CD4-positive, alpha-beta T cell treated with Interleukin-4 for 4 hours (primary cell): ENCODE data around the gene CT83.

ENCODE experiments used
- DNase-seq: peaks from one replicate; pipeline ENCODE4 v3.0.0-alpha.2; 2020

Gene CT83, protein sequence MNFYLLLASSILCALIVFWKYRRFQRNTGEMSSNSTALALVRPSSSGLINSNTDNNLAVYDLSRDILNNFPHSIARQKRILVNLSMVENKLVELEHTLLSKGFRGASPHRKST

DNA sequence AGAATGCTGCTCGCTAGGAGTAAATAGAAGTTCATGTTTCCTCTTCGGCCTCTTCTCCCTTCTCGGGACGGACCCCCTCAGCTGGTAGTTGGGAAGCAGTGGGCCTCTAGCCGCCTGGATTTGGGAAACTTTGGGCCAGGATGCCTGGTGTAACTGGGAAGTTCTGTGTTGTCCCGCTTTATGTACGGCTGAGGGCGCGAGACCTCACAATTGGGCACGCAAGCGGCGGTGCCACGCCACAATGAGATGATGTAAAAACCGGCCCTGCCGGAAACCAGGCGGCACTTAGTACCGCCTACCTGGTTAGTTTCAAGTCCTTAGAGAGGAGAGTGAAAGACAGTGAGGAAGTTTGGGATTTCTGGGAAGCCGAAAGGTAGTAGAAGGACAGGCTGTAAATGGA, at the start of gene CT83:
CT83 (minus strand) TSS at position 155 of the 400 bp plus-strand sequence; CDS start at position 35, 120 bp downstream.
- no peak for DNase-seq

DNA sequence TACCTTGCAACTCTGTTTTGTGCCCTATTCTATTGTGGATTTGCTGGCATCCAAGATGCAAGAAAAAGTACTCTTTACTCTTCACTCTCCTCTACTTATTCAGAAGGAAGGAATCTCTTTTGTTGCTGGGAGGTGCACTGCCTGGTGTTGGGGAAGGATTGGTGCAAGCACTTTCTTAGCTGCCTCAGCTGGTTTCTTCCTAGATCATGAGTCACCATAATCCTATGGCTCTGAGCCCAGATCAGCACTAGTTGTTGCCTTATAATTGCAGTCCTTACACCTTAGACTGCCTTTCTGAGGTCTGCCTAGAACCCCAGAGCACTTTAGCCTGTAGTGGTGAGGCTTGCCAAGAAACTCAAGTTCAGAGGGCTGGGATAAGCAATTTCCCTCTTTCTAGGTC, 37.0 kb upstream of the CT83 start:
- no peak for DNase-seq

DNA sequence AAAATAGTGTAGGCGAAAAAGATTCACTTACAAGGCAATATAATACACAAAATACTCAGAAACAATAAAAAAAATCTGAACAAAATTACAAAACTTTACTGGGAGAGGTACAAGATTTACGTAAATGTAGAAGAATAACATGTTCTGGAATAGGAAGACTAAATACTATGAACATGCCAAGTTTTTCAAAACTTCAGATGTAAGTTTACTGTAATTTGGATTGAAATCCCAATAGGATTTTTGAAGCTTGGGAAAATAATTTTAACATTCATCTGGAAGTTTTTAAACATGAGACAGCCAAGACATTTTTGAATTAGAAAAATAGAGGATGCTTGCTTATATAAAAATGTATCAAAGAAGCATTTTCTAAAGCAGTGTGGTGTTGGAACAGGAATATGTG, 30.5 kb upstream of the CT83 start:
- DNase-seq = no peak

DNA sequence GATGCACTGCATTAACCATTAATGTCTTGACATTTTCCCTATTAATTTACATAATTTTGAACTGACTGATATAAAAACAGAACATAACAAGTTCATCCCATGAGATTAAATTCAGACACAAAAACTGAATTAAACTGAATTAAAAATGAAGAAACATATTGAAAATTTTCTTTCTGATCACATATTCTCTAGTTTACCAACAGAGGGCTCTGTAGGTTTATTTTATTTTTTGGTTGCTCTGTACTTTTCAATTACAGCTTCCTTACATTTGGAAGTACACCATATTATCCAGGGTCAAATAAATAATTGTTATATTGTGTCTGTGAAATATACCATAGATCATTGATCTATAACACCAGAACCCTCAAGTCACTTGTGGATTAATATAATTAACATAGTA, 27.3 kb upstream of the CT83 start:
- no peak for DNase-seq

DNA sequence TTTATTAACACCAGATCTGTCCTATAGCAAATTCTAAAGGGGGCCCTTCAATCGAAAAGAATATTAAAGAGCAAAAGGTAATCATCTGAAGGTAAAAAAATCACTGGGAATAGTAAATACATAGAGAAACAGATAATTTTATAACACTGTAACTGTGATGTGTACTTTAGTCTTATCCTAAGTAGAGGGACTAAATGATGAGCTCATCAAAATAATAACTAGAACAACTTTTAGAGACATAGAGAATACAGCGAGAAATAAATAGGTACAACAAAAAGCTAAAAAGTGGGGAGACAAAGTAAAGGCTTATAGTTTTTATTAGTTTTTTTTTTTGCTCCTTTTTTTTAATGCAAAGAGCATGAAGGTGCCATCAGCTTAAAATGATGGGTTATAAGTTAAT, 17.3 kb upstream of the CT83 start:
- DNase-seq = no peak

DNA sequence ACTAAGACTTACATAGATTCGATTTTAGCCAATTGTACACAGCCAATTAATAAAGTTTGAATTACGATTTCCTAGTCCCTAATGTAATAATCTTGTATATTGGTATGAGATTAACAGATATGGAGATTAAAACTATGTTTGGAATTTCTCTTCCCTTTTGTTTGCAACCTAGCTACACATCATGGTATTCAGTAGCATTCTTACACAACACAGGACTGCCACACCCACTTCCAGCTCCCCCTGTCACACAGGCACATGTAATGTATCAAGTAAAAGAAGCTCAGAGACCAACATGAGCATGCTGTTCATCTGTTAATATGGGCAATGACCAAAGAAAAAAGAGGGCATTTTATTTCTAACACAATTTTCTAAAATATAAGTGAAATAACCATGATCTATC, 13.6 kb downstream of the CT83 start:
- no peak for DNase-seq

DNA sequence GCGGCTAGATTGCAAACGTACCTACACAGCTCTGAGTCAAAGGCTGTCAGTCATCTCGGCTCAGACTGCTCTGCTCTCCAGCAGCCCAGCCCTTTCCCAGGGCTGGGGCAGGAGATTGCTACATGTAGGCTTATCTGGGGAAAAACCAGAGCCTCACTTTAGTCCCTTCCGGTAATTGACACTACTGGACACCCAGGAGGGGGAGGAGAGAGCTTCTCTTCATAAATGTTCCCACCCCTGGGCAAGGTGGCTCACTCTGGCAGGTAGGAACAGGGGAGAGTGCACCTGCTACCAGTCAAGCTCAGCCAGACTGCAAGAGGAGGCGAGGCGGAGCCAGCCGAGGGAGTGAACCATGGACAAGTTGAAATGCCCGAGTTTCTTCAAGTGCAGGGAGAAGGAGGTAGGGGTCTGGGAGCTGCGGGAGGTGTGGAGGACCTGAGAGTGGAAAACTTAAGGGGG, 26.4 kb downstream of the CT83 start, which contains the start of gene SLC6A14:
SLC6A14 (plus strand) TSS at position 249 of the 459 bp plus-strand sequence; CDS start at position 353, 104 bp downstream.
- DNase-seq = no peak

DNA sequence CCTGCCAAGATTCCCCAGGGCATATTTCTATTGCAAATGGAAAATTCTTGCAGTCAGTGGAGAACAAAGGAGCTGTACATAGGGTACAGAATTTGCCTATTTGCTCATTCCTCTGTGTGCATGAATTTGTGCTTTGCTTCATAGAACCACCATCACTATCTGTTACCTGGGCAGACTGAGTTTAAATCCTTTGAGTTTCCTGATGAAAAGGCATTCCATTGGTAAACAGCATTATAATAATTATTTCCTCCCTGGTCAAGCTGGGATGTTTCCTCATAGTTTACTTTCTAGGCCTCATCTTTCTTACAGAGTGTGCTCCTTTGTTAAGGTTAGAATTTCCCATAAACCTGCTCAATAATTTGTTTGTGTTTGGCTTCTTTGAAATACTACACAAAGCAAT, 27.2 kb downstream of the CT83 start:
- no peak for DNase-seq

DNA sequence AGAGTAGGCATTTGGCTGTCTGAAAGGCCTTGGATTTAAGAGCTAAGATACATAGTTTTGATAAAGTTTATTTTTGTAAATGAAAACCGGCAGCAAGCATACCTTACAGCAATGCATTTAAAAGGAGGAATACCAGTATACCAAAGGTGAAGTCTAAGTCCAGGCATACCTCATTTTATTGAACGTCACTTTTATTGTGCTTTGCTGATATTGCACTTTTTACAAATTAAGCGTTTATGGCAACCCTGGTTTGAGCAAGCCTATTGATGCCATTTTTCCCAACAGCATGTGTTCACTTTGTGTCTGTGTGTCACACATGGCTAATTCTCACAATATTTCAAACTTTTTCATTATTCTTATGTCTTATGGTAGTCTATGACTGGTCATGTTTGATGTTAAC, 34.8 kb downstream of the CT83 start:
- no peak for DNase-seq

DNA sequence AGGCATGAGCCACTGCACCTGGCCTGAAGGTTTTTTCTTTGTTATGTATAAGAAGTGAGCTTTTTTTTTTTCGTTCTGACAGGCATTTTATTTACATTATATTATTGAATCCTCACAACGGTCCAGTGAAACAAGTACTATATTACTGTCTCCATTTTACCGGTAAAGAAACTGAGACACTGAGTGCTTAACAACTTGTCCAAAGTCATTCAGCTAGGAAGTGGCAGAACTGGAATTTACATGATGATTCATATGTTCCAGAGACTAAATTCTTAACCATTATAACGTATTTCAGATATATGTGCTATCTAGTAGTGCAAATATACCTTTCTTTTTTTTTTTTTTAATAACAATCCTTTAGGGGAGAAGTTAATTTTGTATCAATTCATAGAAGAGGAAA, 44.8 kb downstream of the CT83 start:
- no peak for DNase-seq

DNA sequence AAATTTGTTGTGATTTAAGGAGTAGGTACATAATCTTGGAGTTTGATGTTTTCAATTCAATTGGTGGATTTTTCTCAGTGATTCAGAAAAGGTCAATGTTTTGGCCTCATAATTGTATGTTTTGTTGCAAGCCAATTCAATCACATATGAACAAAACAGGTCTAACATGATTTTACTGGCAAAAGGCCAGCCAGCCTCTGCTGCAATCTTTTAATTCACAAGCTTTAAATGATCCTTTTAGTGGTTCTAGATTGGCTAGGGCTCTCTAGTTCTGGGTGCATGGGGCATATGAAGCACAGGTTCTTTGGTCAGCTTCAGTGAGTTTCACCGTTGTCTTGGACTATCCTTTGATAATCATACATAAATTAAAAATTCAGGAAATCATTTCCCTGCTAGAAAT, 45.6 kb downstream of the CT83 start:
- no peak for DNase-seq

DNA sequence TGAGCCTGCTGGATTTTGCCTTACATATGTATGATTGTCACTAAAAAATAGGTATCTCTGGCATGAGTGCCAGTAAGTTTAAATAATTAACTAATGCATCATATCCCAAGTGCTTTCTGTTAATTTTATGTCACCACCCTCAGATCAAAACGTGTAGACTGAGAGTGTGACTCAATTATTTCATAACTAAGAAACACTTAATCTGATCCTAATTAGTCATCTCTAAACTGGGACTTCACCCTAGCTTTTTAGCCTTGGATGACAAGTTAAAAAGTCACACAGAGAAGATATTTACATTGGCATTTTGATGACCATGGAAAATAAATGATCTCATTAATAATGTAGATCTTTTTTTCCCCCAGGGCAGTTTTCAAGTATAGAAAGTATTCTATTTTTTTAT, 49.5 kb downstream of the CT83 start:
- DNase-seq = no peak
